ENCODE results near the gene TUBGCP3.
"Not testable (repeated sequence)": the region's sequence is repeated elsewhere in the genome, so short reads cannot be mapped to it uniquely, and the experiment has no call there.

TUBGCP3 gene, protein sequence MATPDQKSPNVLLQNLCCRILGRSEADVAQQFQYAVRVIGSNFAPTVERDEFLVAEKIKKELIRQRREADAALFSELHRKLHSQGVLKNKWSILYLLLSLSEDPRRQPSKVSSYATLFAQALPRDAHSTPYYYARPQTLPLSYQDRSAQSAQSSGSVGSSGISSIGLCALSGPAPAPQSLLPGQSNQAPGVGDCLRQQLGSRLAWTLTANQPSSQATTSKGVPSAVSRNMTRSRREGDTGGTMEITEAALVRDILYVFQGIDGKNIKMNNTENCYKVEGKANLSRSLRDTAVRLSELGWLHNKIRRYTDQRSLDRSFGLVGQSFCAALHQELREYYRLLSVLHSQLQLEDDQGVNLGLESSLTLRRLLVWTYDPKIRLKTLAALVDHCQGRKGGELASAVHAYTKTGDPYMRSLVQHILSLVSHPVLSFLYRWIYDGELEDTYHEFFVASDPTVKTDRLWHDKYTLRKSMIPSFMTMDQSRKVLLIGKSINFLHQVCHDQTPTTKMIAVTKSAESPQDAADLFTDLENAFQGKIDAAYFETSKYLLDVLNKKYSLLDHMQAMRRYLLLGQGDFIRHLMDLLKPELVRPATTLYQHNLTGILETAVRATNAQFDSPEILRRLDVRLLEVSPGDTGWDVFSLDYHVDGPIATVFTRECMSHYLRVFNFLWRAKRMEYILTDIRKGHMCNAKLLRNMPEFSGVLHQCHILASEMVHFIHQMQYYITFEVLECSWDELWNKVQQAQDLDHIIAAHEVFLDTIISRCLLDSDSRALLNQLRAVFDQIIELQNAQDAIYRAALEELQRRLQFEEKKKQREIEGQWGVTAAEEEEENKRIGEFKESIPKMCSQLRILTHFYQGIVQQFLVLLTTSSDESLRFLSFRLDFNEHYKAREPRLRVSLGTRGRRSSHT

DNA sequence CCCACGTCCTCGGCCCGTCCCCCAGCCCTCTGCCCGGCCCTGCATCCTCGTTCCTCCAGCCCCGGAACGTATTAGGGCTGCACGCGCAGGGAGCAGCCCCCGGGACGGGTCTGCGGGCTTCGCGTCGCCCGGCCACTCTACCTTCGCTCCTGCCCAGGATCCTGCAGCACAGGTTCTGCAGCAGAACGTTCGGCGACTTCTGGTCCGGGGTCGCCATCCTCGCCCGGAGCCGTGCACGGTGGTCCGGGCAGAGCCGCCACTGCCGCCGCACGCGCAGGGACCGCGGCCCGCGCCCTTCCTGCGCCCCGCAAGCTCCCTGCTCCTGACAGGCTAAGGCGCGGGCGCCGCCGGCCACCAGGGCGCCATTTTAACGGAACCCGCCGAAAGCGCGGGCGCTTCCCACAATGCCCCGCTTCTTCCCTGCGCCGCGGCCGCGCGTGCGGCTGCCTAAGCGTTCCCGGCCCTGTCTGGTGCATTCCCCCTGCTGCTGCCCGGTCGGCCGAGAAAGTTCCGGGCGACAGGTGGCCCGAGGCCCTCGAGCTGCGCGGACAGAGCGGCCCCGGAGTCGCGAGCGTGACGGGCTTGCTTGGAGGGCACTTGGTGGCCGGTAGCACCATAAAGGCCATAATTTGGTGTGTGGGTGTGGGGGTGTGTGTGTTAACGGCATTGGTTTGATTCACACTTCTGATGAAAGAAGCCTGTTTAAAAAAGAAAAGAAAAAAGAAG lies at the start of gene TUBGCP3:
TSS of gene TUBGCP3 (minus strand) at position 390 of the 726 bp plus-strand sequence. CDS start at position 217, 173 bp downstream.
- DNase-seq: peak; percentile 92

DNA sequence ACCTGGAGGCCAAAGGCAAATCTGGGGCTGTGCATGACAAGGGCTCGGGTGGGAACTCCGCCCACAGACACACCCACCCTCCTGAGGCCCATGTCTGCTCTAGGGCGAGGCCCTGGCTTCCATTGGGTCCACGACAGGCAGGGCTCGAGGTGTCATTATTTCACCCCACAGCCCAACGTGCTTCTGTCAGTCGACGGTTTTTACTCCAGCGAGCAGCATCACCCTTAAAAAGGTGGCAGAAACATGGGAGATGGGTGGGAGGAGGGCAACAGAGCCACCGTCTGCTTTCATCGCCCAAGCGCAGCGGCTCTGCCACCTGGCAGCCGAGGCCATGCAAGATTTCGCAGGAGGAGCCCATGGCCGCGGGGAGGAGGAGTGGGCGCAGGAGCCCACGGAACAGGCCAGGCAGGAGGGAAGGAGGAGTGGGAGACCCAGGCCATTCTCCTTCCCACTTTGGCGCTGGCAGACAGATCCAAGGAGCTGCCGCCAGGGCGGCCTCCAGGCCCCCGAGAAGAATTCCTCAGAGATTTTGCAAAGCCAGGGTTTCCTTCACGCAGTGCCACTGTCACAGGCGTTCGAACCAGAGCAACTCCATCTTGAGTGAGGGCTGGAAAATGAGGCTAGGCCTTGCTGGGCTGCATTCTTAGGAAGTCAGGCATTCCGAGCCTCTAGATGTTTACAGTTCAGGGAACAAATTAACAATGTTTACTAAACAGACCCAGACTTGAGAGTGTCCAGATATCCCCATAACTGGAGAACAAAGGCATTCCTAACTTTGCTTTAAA lies 49.3 kb upstream of the TUBGCP3 start:
- DNase-seq: no peak

DNA sequence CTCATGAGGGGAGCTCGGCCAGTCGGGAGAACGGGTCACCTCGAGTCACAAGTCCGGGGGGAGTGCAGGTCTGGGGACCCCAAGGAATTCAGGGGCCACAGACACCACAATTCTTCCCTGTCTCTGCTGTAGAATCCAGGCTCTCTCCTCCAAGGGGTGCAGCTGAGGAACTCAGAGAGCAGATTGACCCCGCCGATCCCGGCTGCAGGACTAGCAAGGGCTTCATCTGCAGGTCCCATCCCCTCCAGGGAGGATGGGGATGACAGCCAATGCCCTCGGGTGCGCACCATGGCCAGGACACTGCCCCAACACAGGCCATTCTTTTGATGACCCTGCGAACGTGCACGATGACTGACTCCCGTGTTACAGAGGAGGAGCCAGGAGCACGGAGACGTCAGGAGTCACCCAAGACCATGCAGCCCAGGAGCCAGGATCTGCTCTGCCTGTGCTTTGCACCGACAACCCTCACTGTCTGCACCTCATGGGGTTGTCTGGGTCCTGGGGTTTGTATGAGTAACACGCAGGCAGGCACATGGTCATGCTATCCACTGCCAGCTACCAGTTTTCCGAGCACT lies 48.5 kb upstream of the TUBGCP3 start:
- DNase-seq: no peak

DNA sequence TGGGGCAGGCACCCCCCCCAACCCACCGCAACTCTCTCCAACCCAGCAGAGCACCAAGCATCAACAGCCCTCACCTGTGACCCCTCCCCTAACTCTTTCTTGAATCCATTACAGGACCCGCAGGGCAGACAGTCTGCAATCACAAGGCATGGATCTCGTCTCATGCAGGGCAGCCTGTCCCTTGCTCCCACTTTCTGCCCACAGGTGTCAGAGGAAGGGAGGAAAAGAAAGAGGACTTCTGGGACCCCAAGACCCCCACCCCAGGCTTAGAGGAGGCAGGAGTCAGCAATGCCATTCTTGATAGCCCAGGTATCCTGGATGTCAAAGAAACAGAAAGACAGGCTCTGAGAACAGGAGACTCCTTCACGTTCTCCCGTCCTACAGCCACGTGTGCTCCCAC lies 47.4 kb upstream of the TUBGCP3 start:
- no peak for DNase-seq

DNA sequence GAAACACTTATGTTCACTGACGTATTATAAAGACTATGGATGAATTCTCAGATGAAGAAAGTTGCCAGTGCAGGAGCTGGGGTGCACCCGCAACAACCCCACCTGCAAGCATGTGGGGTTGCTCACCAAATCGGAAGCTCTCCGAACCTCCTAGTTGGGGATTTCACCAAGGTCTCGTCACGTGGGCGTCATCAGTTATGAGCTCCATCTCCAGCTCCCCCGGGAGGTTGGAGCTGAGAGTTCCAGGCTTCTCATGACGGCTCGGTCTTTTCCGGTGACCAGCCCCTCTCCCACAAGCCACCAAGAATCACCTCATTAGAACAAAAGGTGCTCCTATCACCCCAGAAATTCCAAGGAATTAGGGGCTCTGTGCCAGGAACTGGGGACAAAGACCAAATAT lies 46.1 kb upstream of the TUBGCP3 start:
- no peak for DNase-seq

DNA sequence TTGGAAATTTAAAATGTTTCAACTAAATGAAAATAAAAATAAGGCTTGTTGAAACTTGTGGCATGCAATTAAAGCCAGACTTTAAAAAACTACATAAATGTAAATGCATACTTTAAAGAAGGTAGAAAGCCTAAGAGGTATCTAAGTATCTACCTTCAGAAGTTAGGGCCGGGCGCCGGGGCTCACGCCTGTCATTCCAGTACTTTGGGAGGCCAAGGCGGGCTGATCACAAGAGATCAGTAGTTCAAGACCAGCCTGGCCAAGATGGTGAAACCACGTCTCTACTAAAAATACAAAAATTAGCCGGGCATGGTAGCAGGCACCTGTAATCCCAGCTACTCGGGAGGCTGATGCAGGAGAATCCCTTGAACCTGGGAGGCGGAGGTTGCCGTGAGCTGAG lies 42.3 kb upstream of the TUBGCP3 start:
- DNase-seq: not testable (repeated sequence)

DNA sequence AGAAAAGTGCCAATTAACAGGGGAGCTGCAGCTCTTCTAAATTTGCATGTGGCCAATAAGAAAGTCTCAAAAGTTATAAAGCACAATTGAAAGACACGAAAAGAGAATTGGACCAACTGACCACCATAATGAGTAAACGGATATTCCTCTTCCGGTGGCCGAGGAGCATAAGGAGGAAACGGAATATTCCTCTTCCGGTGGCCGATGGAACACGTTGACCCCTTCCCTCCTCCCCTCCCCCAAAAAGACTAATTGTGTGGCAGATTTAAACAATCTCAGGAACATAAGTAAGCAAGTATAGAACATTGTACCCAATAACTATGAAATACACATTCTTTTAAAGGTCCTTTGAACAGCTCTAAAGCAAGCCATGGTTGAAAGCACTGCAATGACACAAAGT lies 41.2 kb upstream of the TUBGCP3 start:
- DNase-seq: no peak

DNA sequence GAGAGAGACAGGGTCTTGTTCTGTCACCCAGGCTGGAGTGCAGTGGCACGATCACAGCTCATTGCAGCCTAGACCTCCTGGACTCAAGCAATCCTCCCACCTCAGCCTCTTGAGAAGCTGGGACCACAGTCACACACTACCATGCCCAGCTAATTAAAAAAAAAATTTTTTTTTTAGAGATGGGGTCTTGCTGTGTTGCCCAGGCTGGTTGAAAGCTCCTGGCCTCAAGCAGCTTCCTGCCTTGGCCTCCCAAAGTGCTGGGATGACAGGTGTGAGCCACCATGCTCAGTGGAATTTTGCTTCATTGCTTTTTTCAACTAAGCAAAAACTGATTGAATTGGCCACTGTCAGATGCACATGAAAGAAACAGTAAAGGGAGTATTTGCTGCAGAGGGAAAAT lies 39.7 kb upstream of the TUBGCP3 start:
- not testable (repeated sequence) for DNase-seq

DNA sequence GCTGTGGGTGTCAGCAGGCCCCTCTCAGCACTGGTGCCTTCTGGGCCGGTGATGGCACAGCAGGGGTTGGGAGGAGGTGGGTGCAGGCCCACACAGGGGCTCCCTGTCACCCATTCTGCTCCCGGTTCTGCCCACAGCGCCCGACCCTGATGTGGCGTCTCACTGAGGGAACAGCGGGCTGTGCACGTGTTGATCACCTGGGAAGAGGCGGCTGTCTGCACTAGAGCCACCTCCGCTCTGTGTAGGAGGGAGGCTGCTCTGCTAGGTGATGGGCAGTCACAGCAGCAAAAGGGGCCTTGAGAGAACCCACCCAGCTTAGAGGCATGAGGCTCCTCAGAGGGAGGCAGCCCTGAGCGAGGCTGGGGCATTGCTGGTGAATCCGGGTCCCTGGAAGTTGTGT lies 39.2 kb upstream of the TUBGCP3 start:
- DNase-seq: no peak

DNA sequence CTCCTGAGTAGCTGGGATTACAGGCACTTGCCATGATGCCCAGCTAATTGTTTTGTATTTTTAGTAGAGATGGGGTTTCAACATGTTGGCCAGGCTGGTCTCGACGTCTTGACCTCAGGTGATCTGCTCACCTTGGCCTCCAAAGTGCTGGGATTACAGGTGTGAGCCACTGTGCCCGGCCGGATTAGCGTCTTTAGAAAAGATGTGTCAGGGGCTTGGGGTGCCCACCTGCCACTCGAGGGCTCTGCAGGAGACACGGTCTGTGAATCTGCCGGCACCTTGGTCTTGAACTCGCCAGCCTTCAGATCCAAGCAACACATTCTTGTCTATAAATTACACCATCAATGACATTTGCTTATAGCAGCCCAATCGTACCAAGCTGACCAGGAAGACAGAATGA lies 38.8 kb upstream of the TUBGCP3 start:
- no peak for DNase-seq

DNA sequence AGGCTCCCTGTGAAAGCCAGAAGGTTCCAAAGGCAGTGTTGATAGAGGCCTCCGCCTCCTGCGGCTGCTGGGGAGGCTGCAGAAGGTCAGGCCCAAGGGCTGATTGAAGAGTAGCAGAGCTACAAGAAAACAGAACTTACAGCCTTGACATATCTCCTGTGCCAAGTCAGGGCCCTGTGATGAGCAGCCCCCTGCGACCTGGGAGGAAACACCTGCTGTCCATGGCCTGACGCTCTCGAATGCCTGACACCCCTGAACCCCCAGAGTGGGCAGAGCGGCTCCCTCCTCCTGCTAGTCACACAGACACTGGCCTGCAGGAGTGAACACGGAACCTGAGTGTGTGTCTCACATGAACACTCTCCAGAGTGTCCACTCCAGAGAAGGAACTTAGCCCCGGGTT lies 38.2 kb upstream of the TUBGCP3 start:
- DNase-seq: no peak

DNA sequence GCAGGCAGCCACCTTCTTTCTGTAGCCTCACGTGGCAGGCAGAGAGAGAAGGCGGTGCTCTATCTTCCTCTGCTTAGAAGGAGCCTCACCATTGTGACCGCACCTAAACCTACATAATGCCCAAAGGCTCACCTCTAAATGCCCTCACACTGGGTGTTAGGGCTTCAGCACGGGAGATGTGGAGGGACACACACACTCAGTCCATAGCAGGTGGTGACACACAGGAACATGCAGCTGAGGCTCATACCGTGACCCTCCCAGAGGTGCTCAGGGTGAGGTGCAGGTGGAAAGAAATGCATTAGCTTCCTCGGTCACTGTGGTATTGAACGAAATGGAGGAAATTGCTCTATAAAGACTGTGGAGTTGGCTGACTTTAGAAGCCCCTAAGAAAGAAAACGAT lies 37.7 kb upstream of the TUBGCP3 start:
- DNase-seq: no peak

DNA sequence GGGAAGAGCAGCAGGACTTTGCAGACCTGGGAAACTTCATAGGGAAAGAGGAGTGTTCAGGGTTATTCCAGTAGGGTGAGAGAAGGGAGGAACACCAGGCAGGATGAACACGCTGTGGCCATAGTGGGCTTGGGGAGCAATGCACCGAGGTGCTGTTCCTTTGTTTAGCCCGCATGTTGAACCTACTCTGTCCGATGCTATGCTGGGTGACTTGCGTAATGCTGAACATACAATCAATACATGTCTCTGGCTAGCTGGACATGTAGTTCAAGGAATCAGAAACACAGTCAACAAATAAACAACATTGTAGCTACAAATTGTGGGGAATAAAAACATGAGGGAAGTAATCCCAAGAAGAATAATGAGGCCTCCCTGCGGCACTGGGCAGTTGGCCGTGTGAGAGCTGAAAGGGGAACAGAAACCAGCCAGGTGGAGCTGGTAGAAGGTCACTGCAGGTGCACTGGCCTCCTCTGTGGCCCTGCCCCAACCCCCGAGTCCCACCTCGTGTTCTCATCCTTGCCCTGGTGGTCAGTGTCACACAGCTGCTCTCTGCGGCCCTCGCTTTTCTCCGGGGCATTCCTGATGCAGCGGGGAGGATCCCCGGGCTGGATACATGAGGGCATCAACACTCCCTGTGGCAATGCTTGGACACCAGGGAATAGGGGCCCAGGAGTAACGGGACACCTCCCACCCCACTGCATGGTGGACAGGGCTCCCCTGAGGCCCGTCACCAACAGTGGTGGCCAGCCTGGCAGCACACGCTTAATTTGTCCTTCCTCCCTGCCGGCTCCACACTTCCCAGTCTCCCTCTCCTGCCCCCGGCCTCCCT lies 36.9 kb upstream of the TUBGCP3 start:
- DNase-seq: no peak

DNA sequence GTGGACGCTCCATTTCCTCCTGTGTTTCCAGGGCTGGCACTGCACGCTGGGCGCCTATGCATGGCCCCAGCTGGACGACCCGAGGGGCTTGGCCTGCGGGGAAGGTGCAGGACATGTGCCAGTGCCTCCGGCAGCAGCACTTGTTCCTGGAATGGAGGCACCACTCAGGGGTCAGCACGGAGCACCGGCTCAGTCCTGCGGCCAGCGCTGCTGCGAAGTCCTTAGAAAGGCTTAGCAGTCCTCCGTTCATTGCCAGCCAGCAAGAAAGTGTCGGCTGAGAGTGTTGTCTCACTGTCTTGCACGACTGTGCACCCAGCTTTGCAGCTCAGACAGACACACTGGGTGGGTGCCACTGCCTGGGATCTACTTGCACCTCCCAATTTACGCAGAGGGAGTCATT lies 36.1 kb upstream of the TUBGCP3 start:
- no peak for DNase-seq

DNA sequence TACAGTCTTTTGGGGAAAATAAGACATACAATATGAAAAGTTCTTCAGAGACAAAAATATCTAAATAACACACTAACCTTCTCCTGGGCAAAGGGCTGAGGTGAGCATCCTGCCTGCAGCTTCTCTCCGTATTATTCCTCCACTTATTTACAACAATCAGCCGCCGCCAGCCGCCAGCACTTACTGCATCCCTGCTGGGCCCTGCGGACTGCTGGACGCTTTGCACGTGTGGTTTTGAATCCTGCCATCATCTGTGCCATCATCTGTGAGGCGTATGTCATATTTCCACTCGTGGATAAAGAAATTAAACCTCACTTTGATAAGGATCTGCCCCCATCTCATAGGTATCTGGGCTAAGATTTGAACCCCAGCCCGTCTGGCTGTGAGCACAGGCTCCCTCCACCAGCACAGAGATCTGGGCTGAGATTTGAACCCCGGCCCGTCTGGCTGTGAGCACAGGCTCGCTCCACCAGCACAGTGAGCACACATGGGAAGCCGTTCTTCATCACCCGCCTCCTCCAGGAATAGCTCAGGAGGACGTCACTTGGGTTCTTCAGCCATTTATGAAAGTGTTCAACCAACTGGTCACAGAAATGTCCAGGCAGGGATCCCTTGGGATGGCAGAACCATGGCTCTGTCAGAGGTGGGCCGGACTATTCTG lies 35.2 kb upstream of the TUBGCP3 start:
- DNase-seq: no peak

DNA sequence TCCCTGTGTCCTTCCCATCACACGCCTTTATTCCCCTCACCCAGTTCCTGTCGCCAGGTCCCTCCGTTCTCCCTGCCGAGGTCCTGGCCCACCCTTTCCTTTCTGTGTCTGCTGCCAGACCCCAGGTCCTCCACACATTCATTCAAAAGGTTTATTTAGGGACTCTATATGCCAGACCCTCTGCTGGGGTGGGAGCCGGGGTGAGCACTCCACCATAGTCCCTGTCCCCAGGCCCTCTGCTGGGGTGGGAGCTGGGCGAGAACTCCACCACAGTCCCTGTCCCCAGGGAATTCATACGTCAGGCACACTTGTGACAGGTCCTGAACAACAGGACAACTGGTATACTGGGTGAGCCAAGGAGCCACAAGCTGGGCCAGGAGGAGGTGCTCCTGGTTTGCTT lies 34.4 kb upstream of the TUBGCP3 start:
- no peak for DNase-seq

DNA sequence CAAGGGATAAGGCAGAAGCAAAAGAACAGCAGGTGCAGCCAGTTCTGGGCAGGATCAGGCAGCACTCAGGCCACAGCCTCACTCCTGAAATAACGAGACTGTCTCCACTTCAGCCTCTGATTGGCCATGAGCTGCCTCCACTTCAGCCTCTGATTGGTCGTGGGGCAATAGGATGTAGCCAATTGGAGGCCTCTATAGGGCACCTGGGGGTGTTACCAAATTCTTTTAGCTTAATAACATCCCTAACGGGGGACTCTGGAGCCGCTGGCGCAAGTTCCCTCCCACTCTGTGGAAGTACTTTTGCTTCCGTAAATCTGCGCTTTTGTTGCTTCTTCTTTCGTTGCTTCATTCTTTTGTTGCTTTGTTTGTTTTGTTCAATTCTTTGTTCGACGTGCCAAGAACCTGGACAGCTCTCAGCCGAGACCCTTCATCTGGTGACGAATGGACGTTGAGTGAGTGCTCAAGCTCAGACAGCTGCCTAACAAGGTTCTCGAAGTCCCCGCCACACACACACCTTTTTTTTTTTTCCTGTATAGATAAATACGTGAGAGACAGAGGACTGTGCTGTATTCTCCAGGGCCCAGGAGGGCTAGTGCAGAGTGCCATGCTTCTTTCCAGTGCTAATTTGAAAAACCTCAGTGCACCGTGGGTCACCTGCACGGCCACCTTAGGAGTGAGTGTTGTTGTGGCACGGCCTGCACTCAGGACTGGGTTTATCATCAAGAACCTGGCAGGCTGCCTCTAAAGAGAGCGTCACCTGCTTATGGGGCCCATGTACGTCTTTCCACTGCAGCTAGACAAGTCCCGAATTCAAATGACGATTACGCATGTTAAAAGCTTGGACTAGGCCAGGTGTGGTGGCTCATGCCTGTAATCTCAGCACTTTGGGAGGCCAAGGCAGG lies 32.0 kb upstream of the TUBGCP3 start:
- no peak for DNase-seq

DNA sequence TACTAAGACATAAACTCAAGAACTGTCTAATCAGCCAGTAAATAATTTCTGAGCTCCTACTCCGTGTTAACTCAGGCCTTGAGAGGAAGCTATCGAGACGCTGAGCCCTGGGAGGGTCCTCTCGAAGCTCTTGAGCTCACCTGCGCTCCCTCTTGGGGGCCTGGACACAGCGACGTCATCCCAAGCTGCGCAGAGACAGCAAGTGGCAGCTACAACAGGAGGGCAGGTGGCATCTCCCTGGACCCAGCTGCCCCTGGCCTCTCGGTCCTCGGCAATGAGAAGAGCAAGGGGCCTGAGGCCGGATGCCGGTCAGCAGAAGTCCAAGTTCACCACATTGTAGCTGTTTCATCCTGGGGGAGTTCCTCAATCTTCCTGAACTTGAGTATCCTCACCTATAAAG lies 30.5 kb upstream of the TUBGCP3 start:
- DNase-seq: no peak

DNA sequence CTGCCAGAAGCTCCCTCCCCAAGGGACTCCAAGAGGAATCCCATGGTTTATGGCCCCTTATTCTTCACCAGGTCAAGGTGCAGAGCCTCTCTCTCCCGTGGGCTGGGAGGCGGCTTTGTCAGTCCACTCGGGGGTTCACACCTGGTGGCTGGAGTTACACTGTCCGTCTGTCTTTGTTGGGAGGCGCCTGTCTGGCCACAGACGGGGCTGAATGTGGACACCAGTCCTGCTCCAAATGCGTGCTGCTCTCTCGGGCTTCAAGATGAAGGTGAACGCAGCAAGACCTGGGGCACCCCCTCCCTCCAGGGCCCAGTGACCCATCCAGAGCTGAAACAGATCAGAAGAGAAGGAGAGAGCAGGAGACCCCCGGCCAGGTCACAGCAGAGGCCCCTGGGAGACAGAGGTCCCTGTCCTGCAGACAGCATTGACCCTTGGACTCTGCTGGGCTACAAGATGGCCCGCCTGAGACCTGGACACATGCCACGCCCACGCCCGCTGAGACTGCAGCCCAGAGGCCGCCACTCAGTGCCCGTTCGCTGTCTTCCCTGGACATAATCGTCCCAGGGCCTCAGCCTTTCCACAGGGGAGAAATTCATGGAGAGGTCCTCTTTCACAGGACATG lies 29.9 kb upstream of the TUBGCP3 start:
- DNase-seq: no peak

All from right forelimb (tissue), 1 donor.